HEK293 (cell line): ENCODE measurements around the gene LAMA5.
A peak's percentile ranks its signal among the peaks of the same experiment; 100 is the strongest.

ENCODE experiments used
- CTCF ChIA-PET: fragments of 350-600 bp; formaldehyde crosslinking; extraction: SDS; loops from one replicate; lab custom pipeline; 2021; ENCODE audit warnings: antibody characterized with exemption; lab: Yijun Ruan, JAX
- POLR2A ChIA-PET: fragments of 300-600 bp; formaldehyde crosslinking; extraction: SDS; loops from one replicate; lab custom pipeline; 2020; ENCODE audit warnings: antibody characterized with exemption, inconsistent platforms; lab: Yijun Ruan, JAX
- H3K27ac ChIP-seq: fragments of 200-500 bp; sonication (Bioruptor generic); 2 replicates; pipeline ENCODE4 v1.5.1; 2014; ENCODE audit warnings: low read depth, low read length, control low read depth, inconsistent platforms; ENCODE audit errors: extremely low read depth
- H3K36me3 ChIP-seq, 2 experiments: fragments of 200-500 bp in 1 of 2; sonication (Bioruptor generic) in 1 of 2; 1 replicate in 1 of 2; 2 replicates in 1 of 2; pipeline ENCODE4 v1.5.1; 2014 to 2017; ENCODE audit warnings: inconsistent platforms in 2 of 2, low read length in 2 of 2; ENCODE audit not compliant: control insufficient read depth in 2 of 2, insufficient read depth in 1 of 2
- H3K4me1 ChIP-seq: fragments of 200-500 bp; sonication (Bioruptor generic); 2 replicates; pipeline ENCODE4 v1.5.1; 2014; ENCODE audit warnings: mild to moderate bottlenecking, low read length, inconsistent platforms; ENCODE audit not compliant: control insufficient read depth, insufficient read depth
- H3K4me3 ChIP-seq: 2 replicates; pipeline ENCODE4 v1.5.1; 2011; ENCODE audit warnings: low read depth, mild to moderate bottlenecking, control low read depth, low read length, moderate library complexity
- H3K9me3 ChIP-seq: fragments of 200-500 bp; sonication (Bioruptor generic); 2 replicates; pipeline ENCODE4 v1.5.1; 2014; ENCODE audit warnings: low read depth, low read length, inconsistent platforms; ENCODE audit not compliant: control insufficient read depth, insufficient read depth
- BCL11A ChIP-seq: fragments of 450-650 bp; formaldehyde crosslinking; IDR thresholded peaks from 2 replicates; pipeline ENCODE4 v1.5.1; 2016; ENCODE audit warnings: low read depth, missing biosample characterization, missing genetic modification characterization
- BCL6B ChIP-seq: fragments of 450-650 bp; formaldehyde crosslinking; IDR thresholded peaks from 2 replicates; pipeline ENCODE4 v1.5.1; 2017; ENCODE audit warnings: missing biosample characterization, missing genetic modification characterization
- EGR2 ChIP-seq: fragments of 450-650 bp; formaldehyde crosslinking; IDR thresholded peaks from 2 replicates; pipeline ENCODE4 v1.5.1; 2016; ENCODE audit warnings: low read depth, missing biosample characterization, missing genetic modification characterization
- GLI4 ChIP-seq: fragments of 450-650 bp; formaldehyde crosslinking; IDR thresholded peaks from 2 replicates; pipeline ENCODE4 v1.5.1; 2016; ENCODE audit warnings: missing biosample characterization, missing genetic modification characterization
- HOXD13 ChIP-seq: sonication (generic); formaldehyde crosslinking; IDR thresholded peaks from 2 replicates; pipeline ENCODE4 v1.8.0; 2022; ENCODE audit warnings: missing genetic modification reagents, borderline replicate concordance
- PRDM2 ChIP-seq: fragments of 450-650 bp; formaldehyde crosslinking; IDR thresholded peaks from 2 replicates; pipeline ENCODE4 v1.5.1; 2016; ENCODE audit warnings: missing biosample characterization, missing genetic modification characterization, borderline replicate concordance
- SALL2 ChIP-seq: fragments of 450-650 bp; formaldehyde crosslinking; IDR thresholded peaks from 2 replicates; pipeline ENCODE4 v1.5.0; 2017; ENCODE audit warnings: missing biosample characterization, mild to moderate bottlenecking, missing genetic modification characterization, borderline replicate concordance
- SCRT2 ChIP-seq: fragments of 450-650 bp; formaldehyde crosslinking; IDR thresholded peaks from 2 replicates; pipeline ENCODE4 v1.5.1; 2016; ENCODE audit warnings: missing biosample characterization, missing genetic modification characterization
- ZBTB8A ChIP-seq: fragments of 450-650 bp; formaldehyde crosslinking; IDR thresholded peaks from 2 replicates; pipeline ENCODE4 v1.5.1; 2016; ENCODE audit warnings: missing biosample characterization, missing genetic modification characterization
- ZFHX2 ChIP-seq: fragments of 450-650 bp; formaldehyde crosslinking; conservative IDR thresholded peaks from 2 replicates; pipeline ENCODE4 v1.5.1; 2016; ENCODE audit warnings: missing biosample characterization, missing genetic modification characterization
- ZNF114 ChIP-seq: fragments of 450-650 bp; formaldehyde crosslinking; IDR thresholded peaks from 2 replicates; pipeline ENCODE4 v1.5.0; 2017; ENCODE audit warnings: missing biosample characterization, missing genetic modification characterization
- ZNF121 ChIP-seq: fragments of 450-650 bp; formaldehyde crosslinking; IDR thresholded peaks from 2 replicates; pipeline ENCODE4 v1.5.1; 2016; ENCODE audit warnings: missing biosample characterization, missing genetic modification characterization
- ZNF174 ChIP-seq: fragments of 450-650 bp; formaldehyde crosslinking; IDR thresholded peaks from 2 replicates; pipeline ENCODE4 v1.5.0; 2017; ENCODE audit warnings: missing biosample characterization, mild to moderate bottlenecking, missing genetic modification characterization
- ZNF221 ChIP-seq: fragments of 450-650 bp; formaldehyde crosslinking; IDR thresholded peaks from 2 replicates; pipeline ENCODE4 v1.5.1; 2017; ENCODE audit warnings: missing biosample characterization, missing genetic modification characterization, borderline replicate concordance
- ZNF302 ChIP-seq: fragments of 450-650 bp; formaldehyde crosslinking; IDR thresholded peaks from 2 replicates; pipeline ENCODE4 v1.5.1; 2016; ENCODE audit warnings: missing biosample characterization, missing genetic modification characterization, low read depth
- ZNF449 ChIP-seq: fragments of 450-650 bp; formaldehyde crosslinking; IDR thresholded peaks from 2 replicates; pipeline ENCODE4 v1.5.1; 2017; ENCODE audit warnings: missing biosample characterization, mild to moderate bottlenecking, missing genetic modification characterization, moderate library complexity
- ZNF623 ChIP-seq: fragments of 450-650 bp; formaldehyde crosslinking; IDR thresholded peaks from 2 replicates; pipeline ENCODE4 v1.5.1; 2016; ENCODE audit warnings: missing biosample characterization, missing genetic modification characterization
- ZNF792 ChIP-seq: fragments of 450-650 bp; formaldehyde crosslinking; IDR thresholded peaks from 2 replicates; pipeline ENCODE4 v1.5.1; 2016; ENCODE audit warnings: missing biosample characterization, missing genetic modification characterization

LAMA5 gene

GRCh38 chr20:62285722-62286121 lies 81.4 kb downstream of the LAMA5 start (continued):
- TF ChIP-seq BCL11A (tag by site-specific recombination) = no peak

- H3K9me3 ChIP-seq = no peaks in the 10 kb centered on the region
- TF ChIP-seq ZNF114 (tag by site-specific recombination) (no peak), GLI4 (tag by site-specific recombination) (no peak), ZNF302 (tag by site-specific recombination) (no peak), ZNF623 (tag by site-specific recombination) (no peak), SALL2 (tag by site-specific recombination) (no peak), ZNF449 (no peak), HOXD13 (CRISPR knock-in tag) (no peak), PRDM2 (tag by site-specific recombination) (no peak), ZBTB8A (tag by site-specific recombination) (no peak)
- ChIA-PET CTCF (no interaction called here), POLR2A (no interaction called here)
- H3K4me3 ChIP-seq = no peak overlapping the region
- H3K27ac ChIP-seq = no peak overlapping the region
- H3K36me3 ChIP-seq = peaks cover 15 to 89% of the 10 kb centered on the region in 2 experiments; a peak in 2 of 3 replicates
- H3K4me1 ChIP-seq = no peaks in the 10 kb centered on the region
Observed at GRCh38 chr20:62285151-62285550, 82.0 kb downstream of the LAMA5 start.

GRCh38 chr20:62284448-62284847 lies 82.7 kb downstream of the LAMA5 start:
- POLR2A ChIA-PET = no interaction called here
- Histone ChIP-seq H3K9me3 (no peaks in the 10 kb centered on the region), H3K4me1 (no peaks in the 10 kb centered on the region), H3K36me3 (peaks cover 13 to 90% of the 10 kb centered on the region in 2 experiments; a peak in 2 of 3 replicates), H3K4me3 (no peak overlapping the region), H3K27ac (no peak overlapping the region)
- CTCF ChIA-PET = interaction anchor here (1.9 kb wide), 1 partner anchor 98 kb away, joined by 5 read pairs; no protein-coding TSS in a partner anchor
- TF ChIP-seq ZNF792 (no peak), ZNF221 (tag by site-specific recombination) (no peak), ZNF121 (peak; percentile 96), ZFHX2 (tag by site-specific recombination) (peak; percentile 40; the same call in 1 of the 2 replicates), EGR2 (tag by site-specific recombination) (peak; percentile 42; the same call in 1 of the 2 replicates), BCL6B (tag by site-specific recombination) (no peak), SCRT2 (tag by site-specific recombination) (no peak), ZNF174 (tag by site-specific recombination) (no peak)
